Putamen (tissue), 1 donor: ENCODE results near the gene ARFGAP3.

ENCODE experiments used
- DNase-seq: peaks from one replicate; pipeline ENCODE4 v3.0.0-alpha.2; 2016; ENCODE audit warnings: low spot score

The ARFGAP3 gene

DNA sequence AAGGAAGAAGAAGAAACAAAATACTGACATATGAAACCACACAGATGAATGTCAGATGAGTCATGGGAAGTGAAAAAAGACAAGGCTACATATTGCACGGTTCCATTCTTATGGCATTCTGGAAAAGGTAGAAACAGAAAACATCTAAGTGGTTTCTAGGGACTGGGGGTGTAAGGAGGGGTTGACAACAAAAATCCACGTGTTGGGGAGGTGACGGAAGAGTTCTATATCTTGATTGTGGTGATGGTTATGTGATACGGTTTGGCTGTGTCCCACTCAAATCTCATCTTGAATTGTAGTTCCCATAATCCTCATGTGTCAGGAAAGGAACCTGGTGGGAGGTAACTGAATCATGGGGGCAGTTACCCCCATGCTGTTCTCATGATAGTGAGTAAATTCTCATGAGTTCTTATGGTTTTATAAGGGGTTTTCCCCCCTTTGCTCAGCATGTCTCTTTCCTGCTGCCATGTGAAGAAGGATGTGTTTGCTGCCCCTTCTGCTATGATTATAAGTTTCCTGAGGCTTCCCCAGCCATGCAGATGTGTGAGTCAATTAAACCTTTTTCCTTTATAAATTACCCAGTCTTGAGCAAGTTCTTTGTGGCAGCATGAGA, 6.4 kb upstream of the ARFGAP3 start:
- DNase-seq: no peak

GRCh38 chr22:42862045-42862734, 5.1 kb upstream of the ARFGAP3 start:
- DNase-seq: no peak

DNA sequence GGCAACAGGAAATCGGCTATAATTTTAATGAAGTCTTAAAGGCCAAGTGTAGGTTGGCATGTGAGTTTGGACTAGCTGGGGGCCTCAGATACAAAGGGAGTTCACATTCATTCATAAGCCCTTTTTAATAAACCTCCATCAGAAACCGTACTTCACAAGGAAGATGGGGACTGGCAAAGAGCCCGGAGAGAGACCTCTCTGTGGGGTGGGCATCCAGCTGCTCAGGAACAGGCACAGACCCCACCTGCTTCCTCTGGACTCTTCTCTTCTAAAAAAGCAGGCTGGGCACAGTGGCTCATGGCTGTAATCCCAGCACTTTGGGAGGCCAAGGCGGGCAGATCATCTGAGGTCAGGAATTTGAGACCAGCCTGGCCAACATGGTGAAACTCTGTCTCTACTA, 3.9 kb upstream of the ARFGAP3 start:
- no peak for DNase-seq

- DNase-seq: no peak
Observed at GRCh38 chr22:42857845-42858481, 890 bp upstream of the ARFGAP3 start.

DNA sequence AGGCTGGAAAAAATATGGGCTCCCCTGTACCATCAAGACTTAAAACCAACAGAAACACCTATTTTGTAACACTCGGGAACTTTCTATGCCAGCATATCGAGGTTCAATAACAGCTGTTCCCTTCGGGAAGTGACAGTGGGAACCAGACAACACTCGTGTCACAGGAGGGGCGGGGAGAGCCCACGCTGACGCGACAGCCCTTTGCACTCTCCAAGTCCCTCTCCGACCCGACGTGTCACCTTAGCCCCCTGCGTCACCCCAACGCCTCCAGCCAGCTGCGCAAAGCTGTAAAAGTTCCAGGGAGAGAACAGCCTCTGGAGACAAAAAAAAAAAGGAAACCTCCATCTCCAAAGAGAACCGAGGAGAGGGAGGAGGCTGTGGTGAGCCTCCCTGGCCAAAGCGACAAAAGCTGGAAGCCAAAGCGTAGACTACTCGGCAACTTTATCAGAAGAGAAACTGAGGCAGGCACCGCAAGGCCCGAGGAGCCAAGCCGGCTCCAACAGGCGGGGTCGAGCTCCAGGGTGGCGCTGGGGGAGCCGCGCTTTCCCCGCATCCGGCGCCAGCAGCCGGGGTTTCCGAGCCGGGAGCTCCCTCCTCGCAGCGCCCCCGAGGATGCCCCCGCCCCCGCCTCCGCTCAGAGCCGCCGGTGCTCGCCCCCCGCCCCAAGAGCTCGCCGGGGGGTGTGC, 751 bp downstream of the ARFGAP3 start:
- peak; percentile 45 for DNase-seq

GRCh38 chr22:42855721-42856120, 1.4 kb downstream of the ARFGAP3 start:
- DNase-seq: no peak

DNA sequence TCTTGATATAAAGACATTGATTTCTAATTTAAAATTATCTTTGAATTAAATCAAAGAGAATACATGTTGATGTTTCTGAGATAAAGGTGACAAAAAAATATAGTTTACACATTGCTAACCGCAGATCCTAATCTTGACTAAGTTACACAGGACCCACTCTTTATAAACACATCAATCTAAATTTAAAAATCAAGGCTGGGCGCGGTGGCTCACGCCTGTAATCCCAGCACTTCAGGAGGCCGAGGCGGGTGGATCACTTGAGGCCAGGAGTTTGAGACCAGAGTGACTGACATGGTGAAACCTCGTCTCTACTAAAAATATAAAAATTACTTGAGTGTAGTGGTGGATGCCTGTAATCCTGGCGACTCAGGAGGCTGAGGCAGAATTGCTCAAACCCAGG, 1.9 kb downstream of the ARFGAP3 start:
- no peak for DNase-seq

DNA sequence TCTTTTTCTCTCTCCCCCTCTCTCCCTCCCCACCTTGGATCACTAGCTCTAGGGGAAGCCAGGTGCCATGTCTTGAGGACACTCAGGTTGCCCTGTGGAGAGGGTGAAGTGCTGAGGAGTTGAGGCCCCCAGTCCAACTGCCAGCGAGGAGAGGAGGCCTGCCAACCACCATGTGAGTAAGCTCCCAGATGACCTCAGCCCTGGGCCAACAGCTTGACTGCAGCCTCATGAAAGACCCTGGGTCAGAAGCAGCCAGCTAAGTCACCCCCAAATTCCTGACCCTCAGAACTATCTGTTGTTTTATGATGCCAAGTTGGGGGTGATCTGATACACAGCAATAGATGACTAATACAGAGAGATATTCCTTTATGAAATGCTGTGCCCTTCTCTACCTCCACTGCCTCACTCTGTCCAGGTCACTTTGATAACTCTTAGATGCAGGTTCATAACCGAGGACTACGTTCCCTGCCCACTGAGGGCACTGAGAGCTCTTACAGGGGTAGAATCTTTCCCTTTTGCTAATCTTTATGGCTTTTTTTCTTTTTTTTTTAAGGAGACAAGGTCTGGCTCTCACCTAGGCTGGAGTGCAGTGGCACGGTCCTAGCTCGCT, 8.0 kb downstream of the ARFGAP3 start:
- no peak for DNase-seq

DNA sequence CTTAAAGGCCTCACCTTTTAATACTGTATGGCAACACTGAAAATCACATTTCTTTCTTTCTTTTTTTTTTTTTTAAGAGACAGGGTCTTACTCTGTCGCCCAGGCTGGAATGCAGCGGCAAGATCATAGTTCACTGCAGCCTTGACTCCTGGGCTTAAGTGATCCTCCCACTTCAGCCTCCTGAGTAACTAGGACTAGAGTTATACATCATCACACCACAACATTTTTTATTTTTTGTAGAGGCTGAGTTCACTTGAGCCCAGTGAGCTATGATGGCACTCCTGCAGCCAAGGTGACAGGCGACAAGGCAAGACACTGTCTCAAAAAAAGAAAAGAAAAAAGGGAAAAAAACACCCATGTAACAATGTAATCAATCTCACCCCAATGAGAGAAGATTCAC, 10.0 kb downstream of the ARFGAP3 start:
- no peak for DNase-seq

- no peak for DNase-seq
Observed at GRCh38 chr22:42844756-42845155, 12.3 kb downstream of the ARFGAP3 start.

GRCh38 chr22:42842658-42843370, 14.3 kb downstream of the ARFGAP3 start:
- DNase-seq: no peak

GRCh38 chr22:42841444-42841843, 15.6 kb downstream of the ARFGAP3 start:
- DNase-seq: no peak

GRCh38 chr22:42837556-42837955, 19.5 kb downstream of the ARFGAP3 start:
- no peak for DNase-seq

GRCh38 chr22:42836026-42836425, 21.0 kb downstream of the ARFGAP3 start:
- no peak for DNase-seq

DNA sequence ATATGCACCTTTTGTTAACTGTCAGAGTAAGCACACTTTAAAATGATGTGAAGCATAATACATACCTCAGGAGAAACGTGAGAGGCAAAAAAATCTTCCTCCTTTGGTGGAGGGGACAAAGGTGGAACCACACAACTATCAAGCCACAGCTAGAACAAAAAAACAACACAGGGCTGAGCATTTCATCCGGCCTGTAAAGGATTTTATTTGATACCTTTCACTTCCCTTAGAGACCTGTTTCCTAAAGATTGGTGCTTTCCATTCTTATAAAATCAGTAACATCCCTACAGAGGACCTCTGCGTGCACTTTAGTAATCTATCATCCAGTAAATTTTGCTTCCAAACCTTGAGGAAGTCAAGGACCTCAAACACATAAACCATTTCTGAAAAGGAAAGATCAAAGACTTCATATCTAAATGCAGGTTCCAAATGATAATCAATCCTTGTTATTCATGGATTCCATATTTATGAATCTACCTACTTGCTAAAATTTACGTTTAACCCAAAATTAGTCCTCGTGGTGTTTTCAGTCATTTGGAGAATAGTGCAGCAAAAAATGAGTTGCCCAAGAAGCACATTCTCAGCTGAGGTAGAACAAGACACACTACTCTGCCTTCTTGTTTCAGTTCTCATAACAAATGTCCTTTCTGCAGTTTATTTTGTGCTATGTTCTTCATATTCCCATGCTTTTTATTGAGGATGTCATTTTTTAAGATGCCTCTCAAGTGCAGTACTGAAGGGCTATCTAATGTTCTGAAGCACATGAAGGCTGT, 22.7 kb downstream of the ARFGAP3 start:
- no peak for DNase-seq

GRCh38 chr22:42833104-42833503, 24.0 kb downstream of the ARFGAP3 start:
- no peak for DNase-seq

- DNase-seq: no peak
Observed at GRCh38 chr22:42831712-42832111, 25.4 kb downstream of the ARFGAP3 start.

DNA sequence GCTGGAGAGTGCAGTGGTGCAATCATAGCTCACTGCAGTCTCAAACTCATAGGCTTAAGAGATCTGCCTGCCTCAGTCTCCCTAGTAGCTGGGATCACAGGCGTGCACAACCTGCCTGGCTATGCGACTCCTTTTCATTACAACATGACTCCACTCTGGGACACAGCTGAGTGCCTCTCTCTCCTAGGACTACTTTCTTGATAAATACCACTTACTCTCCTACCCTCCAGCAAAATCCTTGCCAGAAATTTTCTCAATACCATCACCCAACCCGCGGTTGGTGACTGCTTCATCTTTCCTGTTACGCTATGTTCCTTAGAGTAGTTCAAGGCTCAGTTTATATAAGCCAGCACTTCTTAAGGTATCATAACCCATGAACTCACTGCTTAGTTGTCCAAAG, 26.9 kb downstream of the ARFGAP3 start:
- DNase-seq: no peak

GRCh38 chr22:42829302-42829701, 27.8 kb downstream of the ARFGAP3 start:
- no peak for DNase-seq

GRCh38 chr22:42825796-42826195, 31.3 kb downstream of the ARFGAP3 start:
- DNase-seq: no peak

GRCh38 chr22:42821386-42821785, 35.7 kb downstream of the ARFGAP3 start:
- no peak for DNase-seq
